Loucy (cell line): ENCODE measurements around the gene PLEKHA5.

Experiments
- CTCF ChIP-seq: fragments of 200-600 bp; sonication (generic); conservative IDR thresholded peaks from 2 replicates; pipeline ENCODE4 v1.5.1; 2014; ENCODE audit warnings: mild to moderate bottlenecking, antibody characterized with exemption, low read length
- EZH2phosphoT487 ChIP-seq: fragments of 200-600 bp; IDR thresholded peaks from 2 replicates; pipeline ENCODE4 v1.6.1; 2018; ENCODE audit warnings: antibody characterized with exemption, mild to moderate bottlenecking, moderate library complexity, borderline replicate concordance

DNA sequence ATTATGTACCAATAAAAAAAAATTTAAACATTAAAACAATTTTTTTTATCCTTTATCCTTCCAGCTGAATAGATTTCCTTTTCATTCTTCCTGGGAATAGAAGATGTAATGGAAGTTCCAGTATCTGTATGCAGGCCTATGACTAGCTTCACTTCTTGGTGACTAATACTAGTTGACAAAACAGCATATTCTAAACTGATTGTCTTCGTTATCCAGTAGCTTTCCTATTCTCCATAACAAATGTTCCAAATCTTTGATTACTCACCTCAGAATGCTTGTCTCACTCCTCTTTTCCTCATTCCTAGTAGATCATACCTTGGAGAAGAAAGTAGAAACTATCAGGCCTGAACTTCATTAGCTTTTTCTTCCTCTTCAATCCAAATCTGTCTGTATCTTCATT lies 70.7 kb downstream of the PLEKHA5 start:
- TF ChIP-seq CTCF (no peak), EZH2phosphoT487 (no peak)
